ENCODE data around the gene C17orf67.

The C17orf67 gene

GRCh38 chr17:56849131-56849530, 15.4 kb upstream of the C17orf67 start:
- no peaks in the 10 kb centered on the region for H3K27me3 Mint-ChIP-seq
- no peak overlapping the region for H3K27ac Mint-ChIP-seq
- H3K9me3 Mint-ChIP-seq: no peaks in the 10 kb centered on the region
- no peak overlapping the region for H3K4me3 Mint-ChIP-seq
- H3K36me3 Mint-ChIP-seq (ENCODE audit: low read depth): peaks cover 62% of the 10 kb centered on the region
- peaks cover 4% of the 10 kb centered on the region for H3K4me1 Mint-ChIP-seq (ENCODE audit: low read depth)

- Mint-ChIP-seq H3K4me1 (ENCODE audit: low read depth) (peaks cover 4% of the 10 kb centered on the region), H3K27me3 (no peaks in the 10 kb centered on the region), H3K4me3 (no peak overlapping the region), H3K9me3 (no peaks in the 10 kb centered on the region), H3K27ac (no peak overlapping the region), H3K36me3 (ENCODE audit: low read depth) (peaks cover 58% of the 10 kb centered on the region)
Measured at GRCh38 chr17:56847106-56847505, 13.4 kb upstream of the C17orf67 start.

- no peaks in the 10 kb centered on the region for H3K9me3 Mint-ChIP-seq
- H3K27me3 Mint-ChIP-seq: no peaks in the 10 kb centered on the region
- no peak overlapping the region for H3K27ac Mint-ChIP-seq
- peaks cover 4% of the 10 kb centered on the region for H3K4me1 Mint-ChIP-seq (ENCODE audit: low read depth)
- H3K4me3 Mint-ChIP-seq: no peak overlapping the region
- peaks cover 50% of the 10 kb centered on the region for H3K36me3 Mint-ChIP-seq (ENCODE audit: low read depth)
Measured at GRCh38 chr17:56845934-56846333, 12.2 kb upstream of the C17orf67 start.

GRCh38 chr17:56842577-56842976, 8.9 kb upstream of the C17orf67 start:
- H3K4me1 Mint-ChIP-seq (ENCODE audit: low read depth): peaks cover 17% of the 10 kb centered on the region
- H3K27ac Mint-ChIP-seq: no peak overlapping the region
- peaks cover 46% of the 10 kb centered on the region for H3K36me3 Mint-ChIP-seq (ENCODE audit: low read depth)
- no peaks in the 10 kb centered on the region for H3K27me3 Mint-ChIP-seq
- no peak overlapping the region for H3K4me3 Mint-ChIP-seq
- H3K9me3 Mint-ChIP-seq: no peaks in the 10 kb centered on the region

- Mint-ChIP-seq H3K27ac (no peak overlapping the region), H3K27me3 (no peaks in the 10 kb centered on the region), H3K9me3 (no peaks in the 10 kb centered on the region), H3K36me3 (ENCODE audit: low read depth) (peaks cover 41% of the 10 kb centered on the region), H3K4me3 (peak overlapping the region; percentile 10), H3K4me1 (ENCODE audit: low read depth) (peaks cover 45% of the 10 kb centered on the region)
Measured at GRCh38 chr17:56838687-56839086, 5.0 kb upstream of the C17orf67 start.

- H3K27ac Mint-ChIP-seq: peak overlapping the region; percentile 83
- H3K4me1 Mint-ChIP-seq (ENCODE audit: low read depth): peaks cover 71% of the 10 kb centered on the region
- peaks cover 46% of the 10 kb centered on the region for H3K36me3 Mint-ChIP-seq (ENCODE audit: low read depth)
- peak overlapping the region; percentile 89 for H3K4me3 Mint-ChIP-seq
- no peaks in the 10 kb centered on the region for H3K9me3 Mint-ChIP-seq
- H3K27me3 Mint-ChIP-seq: no peaks in the 10 kb centered on the region
Measured at GRCh38 chr17:56835264-56835585, 1.5 kb upstream of the C17orf67 start.

- Mint-ChIP-seq H3K4me1 (ENCODE audit: low read depth) (peaks cover 71% of the 10 kb centered on the region), H3K9me3 (no peaks in the 10 kb centered on the region), H3K4me3 (peak overlapping the region; percentile 89), H3K27me3 (no peaks in the 10 kb centered on the region), H3K36me3 (ENCODE audit: low read depth) (peaks cover 43% of the 10 kb centered on the region), H3K27ac (peak overlapping the region; percentile 83)
Measured at GRCh38 chr17:56834380-56835263, 902 bp upstream of the C17orf67 start.

- peaks cover 60% of the 10 kb centered on the region for H3K4me1 Mint-ChIP-seq (ENCODE audit: low read depth)
- H3K36me3 Mint-ChIP-seq (ENCODE audit: low read depth): peaks cover 35% of the 10 kb centered on the region
- H3K9me3 Mint-ChIP-seq: no peaks in the 10 kb centered on the region
- H3K4me3 Mint-ChIP-seq: peak overlapping the region; percentile 91
- H3K27ac Mint-ChIP-seq: peak overlapping the region; percentile 84
- H3K27me3 Mint-ChIP-seq: no peaks in the 10 kb centered on the region
Measured at GRCh38 chr17:56833057-56833808, 487 bp downstream of the C17orf67 start.

GRCh38 chr17:56832446-56832845, 1.3 kb downstream of the C17orf67 start:
- Mint-ChIP-seq H3K27ac (peak overlapping the region; percentile 27), H3K9me3 (no peaks in the 10 kb centered on the region), H3K4me1 (ENCODE audit: low read depth) (peaks cover 52% of the 10 kb centered on the region), H3K36me3 (ENCODE audit: low read depth) (peaks cover 31% of the 10 kb centered on the region), H3K4me3 (peak overlapping the region; percentile 91), H3K27me3 (no peaks in the 10 kb centered on the region)

GRCh38 chr17:56831369-56832095, 2.2 kb downstream of the C17orf67 start:
- no peaks in the 10 kb centered on the region for H3K9me3 Mint-ChIP-seq
- peaks cover 43% of the 10 kb centered on the region for H3K4me1 Mint-ChIP-seq (ENCODE audit: low read depth)
- H3K4me3 Mint-ChIP-seq: peak overlapping the region; percentile 91
- H3K27me3 Mint-ChIP-seq: no peaks in the 10 kb centered on the region
- peaks cover 22% of the 10 kb centered on the region for H3K36me3 Mint-ChIP-seq (ENCODE audit: low read depth)
- no peak overlapping the region for H3K27ac Mint-ChIP-seq

GRCh38 chr17:56830726-56831368, 2.9 kb downstream of the C17orf67 start:
- no peak overlapping the region for H3K4me3 Mint-ChIP-seq
- peaks cover 19% of the 10 kb centered on the region for H3K36me3 Mint-ChIP-seq (ENCODE audit: low read depth)
- no peak overlapping the region for H3K27ac Mint-ChIP-seq
- no peaks in the 10 kb centered on the region for H3K9me3 Mint-ChIP-seq
- peaks cover 37% of the 10 kb centered on the region for H3K4me1 Mint-ChIP-seq (ENCODE audit: low read depth)
- no peaks in the 10 kb centered on the region for H3K27me3 Mint-ChIP-seq

- Mint-ChIP-seq H3K4me3 (no peak overlapping the region), H3K27ac (no peak overlapping the region), H3K36me3 (ENCODE audit: low read depth) (peaks cover 10% of the 10 kb centered on the region), H3K4me1 (ENCODE audit: low read depth) (peaks cover 23% of the 10 kb centered on the region), H3K9me3 (no peaks in the 10 kb centered on the region), H3K27me3 (no peaks in the 10 kb centered on the region)
Measured at GRCh38 chr17:56826611-56827414, 6.9 kb downstream of the C17orf67 start.

- Mint-ChIP-seq H3K9me3 (no peaks in the 10 kb centered on the region), H3K27me3 (no peaks in the 10 kb centered on the region), H3K27ac (no peak overlapping the region), H3K36me3 (ENCODE audit: low read depth) (peaks cover 4% of the 10 kb centered on the region), H3K4me3 (no peak overlapping the region), H3K4me1 (ENCODE audit: low read depth) (peaks cover 17% of the 10 kb centered on the region)
Measured at GRCh38 chr17:56824503-56824902, 9.2 kb downstream of the C17orf67 start.

GRCh38 chr17:56823848-56824247, 9.9 kb downstream of the C17orf67 start:
- no peaks in the 10 kb centered on the region for H3K27me3 Mint-ChIP-seq
- no peak overlapping the region for H3K4me3 Mint-ChIP-seq
- H3K27ac Mint-ChIP-seq: no peak overlapping the region
- H3K4me1 Mint-ChIP-seq (ENCODE audit: low read depth): peaks cover 20% of the 10 kb centered on the region
- peaks cover 4% of the 10 kb centered on the region for H3K36me3 Mint-ChIP-seq (ENCODE audit: low read depth)
- no peaks in the 10 kb centered on the region for H3K9me3 Mint-ChIP-seq

Data from stimulated activated naive CD8-positive, alpha-beta T cell treated with anti-CD3 and anti-CD28 coated beads, Interleukin-15, Interleukin-2, amounts not matched to agents 100 ng/mL and 50 ng/mL, for 24 hours (primary cell).